Measurements from ENCODE around the gene RAMP3. TPM values are rescaled to one million over a fixed set of nuclear protein-coding genes. Genes with fewer than 3 reads are reported as not detected.

The RAMP3 gene
- total RNA-seq, 1 experiment from 2014 or later: not detected

- no peak for DNase-seq (ENCODE audit: low read depth)
These were observed 63.4 kb downstream of the RAMP3 start for GRCh38 chr7:45220846-45221618.

- no peak for DNase-seq (ENCODE audit: low read depth)
These were observed 64.5 kb downstream of the RAMP3 start for GRCh38 chr7:45221896-45222604.

- no peak for DNase-seq (ENCODE audit: low read depth)
These were observed 65.5 kb downstream of the RAMP3 start for GRCh38 chr7:45223078-45223477.

GRCh38 chr7:45223728-45224630 lies 66.4 kb downstream of the RAMP3 start:
- DNase-seq (ENCODE audit: low read depth): no peak

- no peak for DNase-seq (ENCODE audit: low read depth)
These were observed 67.2 kb downstream of the RAMP3 start for GRCh38 chr7:45224832-45225231.

- DNase-seq (ENCODE audit: low read depth): no peak
These were observed 67.8 kb downstream of the RAMP3 start for GRCh38 chr7:45225311-45225947.

GRCh38 chr7:45225948-45226335 lies 68.4 kb downstream of the RAMP3 start:
- no peak for DNase-seq (ENCODE audit: low read depth)

GRCh38 chr7:45229156-45229920 lies 71.7 kb downstream of the RAMP3 start:
- no peak for DNase-seq (ENCODE audit: low read depth)

- DNase-seq (ENCODE audit: low read depth): no peak
These were observed 72.5 kb downstream of the RAMP3 start for GRCh38 chr7:45230083-45230482.

GRCh38 chr7:45230611-45231165 lies 73.1 kb downstream of the RAMP3 start:
- no peak for DNase-seq (ENCODE audit: low read depth)

GRCh38 chr7:45233249-45233775 lies 75.7 kb downstream of the RAMP3 start:
- no peak for DNase-seq (ENCODE audit: low read depth)

Other genes with a start within 250 kb of the RAMP3 start
- gene MYO1G, start 178.8 kb upstream of the RAMP3 start, total RNA-seq (2014; rRNA removed; shearing (Covaris generic)): 0.06 and 0.34 TPM in 2 replicates
- gene CCM2, start 157.6 kb upstream of the RAMP3 start, total RNA-seq (2014; rRNA removed; shearing (Covaris generic)): 67.6 and 68.8 TPM in 2 replicates
- gene NACAD, start 68.8 kb upstream of the RAMP3 start, total RNA-seq (2014; rRNA removed; shearing (Covaris generic)): 1.6 and 3.2 TPM in 2 replicates
- 194 and 211 TPM in 2 replicates for gene TBRG4, start 46.1 kb upstream of the RAMP3 start, total RNA-seq (2014; rRNA removed; shearing (Covaris generic))